Adrenal gland (tissue), 12 donors: ENCODE measurements around the gene LYSMD1. TPM values are rescaled to one million over a fixed set of nuclear protein-coding genes. Genes with fewer than 3 reads are reported as not detected.
"Not testable (repeated sequence)": the region's sequence is repeated elsewhere in the genome, so short reads cannot be mapped to it uniquely, and the experiment has no call there.

Experiments used
- DNase-seq, 7 donors: peaks; one replicate each; pipeline ENCODE4 v3.0.0-alpha.2; 2019 to 2020
- H3K27ac ChIP-seq, 5 donors: fragments of 200-600 bp; sonication (generic) in 4 of 5; 1 replicate in 3 of 5; 2 replicates in 2 of 5; pipeline versions ENCODE4 v1.5.1 to v1.8.0; 2016 to 2020; ENCODE audit warnings: mild to moderate bottlenecking in 1 of 5
- H3K27me3 ChIP-seq: fragments of 200-600 bp; 2 replicates; pipeline ENCODE4 v1.8.0; 2021
- H3K36me3 ChIP-seq, 2 donors: fragments of 200-600 bp; replicated peaks in 1 of 2; 1 replicate in 1 of 2; 2 replicates in 1 of 2; pipeline versions ENCODE4 v1.5.1 to v1.8.0; 2018 to 2022
- H3K4me1 ChIP-seq, 2 donors: fragments of 200-600 bp; replicated peaks in 1 of 2; 1 replicate in 1 of 2; 2 replicates in 1 of 2; pipeline versions ENCODE4 v1.5.1 to v1.8.0; 2018 to 2021
- H3K4me3 ChIP-seq, 4 donors: fragments of 200-600 bp; sonication (generic) in 3 of 4; one replicate each; pipeline ENCODE4 v1.5.1; 2016 to 2018
- H3K9me3 ChIP-seq, 3 donors: fragments of 200-600 bp; sonication (generic) in 1 of 3; replicated peaks in 1 of 3; 1 replicate in 2 of 3; 2 replicates in 1 of 3; pipeline versions ENCODE4 v1.5.1 to v1.8.0; 2016 to 2021
- CTCF ChIP-seq, 6 experiments: fragments of 450-650 bp in 4 of 6; fragments of 200-600 bp in 2 of 6; sonication (generic) in 1 of 6; IDR thresholded peaks; 1 replicate in 5 of 6; 2 replicates in 1 of 6; pipeline versions ENCODE4 v1.5.1 to v1.8.0; 2016 to 2021; ENCODE audit warnings: antibody characterized with exemption in 6 of 6, mild to moderate bottlenecking in 2 of 6, moderate library complexity in 1 of 6
- POLR2A ChIP-seq, 2 donors: fragments of 450-650 bp; IDR thresholded peaks; one replicate each; pipeline ENCODE4 v1.6.1; 2017; ENCODE audit warnings: antibody characterized with exemption in 2 of 2, mild to moderate bottlenecking in 2 of 2, moderate library complexity in 1 of 2
- WGBS, 4 donors: extraction: QIAGEN DNeasy Blood & Tissue Kit in 2 of 4; methylation state at CpG; one replicate each; pipeline versions ENCODE4 v1.1.5 to v1.1.7; 2013 to 2017; 5-methylcytosine and 5-hydroxymethylcytosine counted together
- intact Hi-C, 2 donors: fragments of 100-400 bp; cut with DNase I; formaldehyde crosslinking; loops; one replicate each; pipeline versions ENCODE4 v1.14.1 to v1.15.0; 2022 to 2023
- polyA plus RNA-seq, 3 donors: library from polyadenylated mRNA; stranded (reverse); fragments of 200-250 nt in 2 of 3; fragments of 350-450 nt in 1 of 3; fragmentation: Illumina TruSeq in 1 of 3; extraction: RNeasy Lipid Tissue Mini Kit (QIAGEN cat#74804) in 1 of 3; gene quantifications; one replicate each; pipeline ENCODE4 v1.2.3, GENCODE V29; 2013 to 2014
- total RNA-seq, 9 donors: library from RNA; depleted of rRNA in 4 of 9; stranded (reverse); fragments of >200 nt in 4 of 9; fragments of 120-200 nt in 1 of 9; fragmentation: NEBNext Ultra II Directional in 1 of 9; extraction: Animal tissue kit (Norgen Biotek cat#: 25700) in 1 of 9; gene quantifications; one replicate each; pipeline versions ENCODE4 v1.1.0 to v1.2.4, GENCODE V29; 2013 to 2023
- donor health status: healthy with polysubstance abuse.
- donor health status: Bipolar disorder and iron deficiency.
- donor health status: DM: yes; HTN: yes; CAD: no.
- donor health status: DM: no; HTN: no; CAD: no.
- donor health status: DM: no; HTN: no; CAD: no.
- donor health status: DM: yes; HTN: yes; CAD: no.

Gene LYSMD1
- total and polyA plus RNA-seq, 12 donors = 4.4 to 21.5 (median 12.9) TPM

- no peak overlapping the region for H3K27ac ChIP-seq
- H3K36me3 ChIP-seq = no peaks in the 10 kb centered on the region
- WGBS, 4 donors = 64 to 75% (median 67%) methylated on average over 7 of the region's 7 CpGs
- no peaks in the 10 kb centered on the region for H3K9me3 ChIP-seq
- peak in 1 of 7 donors; percentile 11 for DNase-seq
- intact Hi-C loops = no loop called here
- H3K27me3 ChIP-seq = no peaks in the 10 kb centered on the region
- H3K4me1 ChIP-seq = peaks cover 9 to 18% of the 10 kb centered on the region in 2 donors
- TF ChIP-seq CTCF (IDR thresholded peaks at IDR 0.05) (no peak), POLR2A (IDR thresholded peaks at IDR 0.05) (no peak)
- H3K4me3 ChIP-seq = no peak overlapping the region
Observed at GRCh38 chr1:151192047-151192446, 26.3 kb upstream of the LYSMD1 start.

GRCh38 chr1:151189637-151190445 lies 24.1 kb upstream of the LYSMD1 start, which contains the start of gene VPS72:
VPS72 (minus strand) TSS chr1:151190197; CDS start chr1:151190121, 76 bp downstream.
- WGBS, 4 donors = 0 to 1% (median 1%) methylated on average over 36 to 42 of the region's 42 CpGs
- TF ChIP-seq POLR2A (IDR thresholded peaks at IDR 0.05) (peak; percentile 46 to 59), CTCF (IDR thresholded peaks at IDR 0.05) (peak in 5 of 6 experiments; percentile 20 to 57 (median 44))
- H3K27me3 ChIP-seq = no peaks in the 10 kb centered on the region
- H3K27ac ChIP-seq = peak within 1 kb of the TSS in 4 of 5 donors; percentile 36 to 77 (median 62)
- peaks cover 0 to 12% of the 10 kb centered on the region in 2 donors for H3K36me3 ChIP-seq
- H3K4me3 ChIP-seq = peak within 1 kb of the TSS; percentile 17 to 74 (median 55)
- peak; percentile 80 to 91 (median 84) for DNase-seq
- peaks cover 9 to 18% of the 10 kb centered on the region in 2 donors for H3K4me1 ChIP-seq
- intact Hi-C loops = no loop called here
- H3K9me3 ChIP-seq = no peaks in the 10 kb centered on the region

- intact Hi-C loops = not testable (repeated sequence)
- WGBS, 4 donors = 71 to 75% (median 74%) methylated on average over 8 of the region's 8 CpGs
Observed at GRCh38 chr1:151188667-151189066, 23.0 kb upstream of the LYSMD1 start.

GRCh38 chr1:151187205-151187604 lies 21.5 kb upstream of the LYSMD1 start:
- peaks cover 0 to 37% of the 10 kb centered on the region in 2 donors for H3K36me3 ChIP-seq
- no peak for DNase-seq
- WGBS, 4 donors = 79 to 94% (median 86%) methylated on average over 1 of the region's 1 CpG
- H3K27me3 ChIP-seq = no peaks in the 10 kb centered on the region
- H3K9me3 ChIP-seq = no peaks in the 10 kb centered on the region
- intact Hi-C loops = no loop called here
- peaks cover 9 to 18% of the 10 kb centered on the region in 2 donors for H3K4me1 ChIP-seq
- no peak overlapping the region for H3K4me3 ChIP-seq
- no peak overlapping the region for H3K27ac ChIP-seq
- TF ChIP-seq CTCF (IDR thresholded peaks at IDR 0.05) (no peak), POLR2A (IDR thresholded peaks at IDR 0.05) (no peak)

More at GRCh38 chr1:151188667-151189066, 23.0 kb upstream of the LYSMD1 start:
- Histone ChIP-seq H3K36me3 (peaks cover 0 to 23% of the 10 kb centered on the region in 2 donors), H3K4me3 (peak overlapping the region in 1 of 4 donors; percentile 74), H3K4me1 (peaks cover 9 to 18% of the 10 kb centered on the region in 2 donors)
- not testable (repeated sequence) for DNase-seq, H3K9me3 ChIP-seq, H3K27me3 ChIP-seq, H3K27ac ChIP-seq
